K562 (cell line): ENCODE data around the gene ALOX5. TPM values are rescaled to one million over a fixed set of nuclear protein-coding genes. Genes with fewer than 3 reads are reported as not detected.

Experiments used
- ARNT ChIP-seq, 2 experiments: fragments of 450-650 bp; IDR thresholded peaks; 2 replicates each; pipeline ENCODE4 v1.6.1; 2016; ENCODE audit warnings: mild to moderate bottlenecking in 1 of 2
- BACH1 ChIP-seq: fragments of 200-800 bp; sonication (Bioruptor generic); IDR thresholded peaks from 2 replicates; pipeline ENCODE4 v1.6.1; 2016; ENCODE audit warnings: missing genetic modification characterization, missing compliant biosample characterization
- BCOR ChIP-seq: fragments of 450-650 bp; IDR thresholded peaks from 2 replicates; pipeline ENCODE4 v1.6.1; 2016
- CHD1 ChIP-seq: fragments of 200-600 bp; sonication (generic); IDR thresholded peaks from one replicate; pipeline ENCODE4 v1.6.1; 2012; ENCODE audit warnings: mild to moderate bottlenecking, moderate library complexity, low read length, inconsistent platforms
- CREB3L1 ChIP-seq: fragments of 450-650 bp; IDR thresholded peaks from 2 replicates; pipeline ENCODE4 v1.6.1; 2014; ENCODE audit warnings: low read depth, mild to moderate bottlenecking, moderate library complexity, borderline replicate concordance
- CTBP1 ChIP-seq: fragments of 450-650 bp; IDR thresholded peaks from 2 replicates; pipeline ENCODE4 v1.6.1; 2016; ENCODE audit warnings: borderline replicate concordance
- EHMT2 ChIP-seq: fragments of 450-650 bp; IDR thresholded peaks from 2 replicates; pipeline ENCODE4 v1.6.1; 2018; ENCODE audit warnings: antibody characterized with exemption
- ETV1 ChIP-seq: fragments of 450-650 bp; conservative IDR thresholded peaks from 2 replicates; pipeline ENCODE4 v1.6.1; 2016; ENCODE audit warnings: missing genetic modification characterization, control low read depth, low read depth, missing compliant biosample characterization
- HLTF ChIP-seq: fragments of 450-650 bp; IDR thresholded peaks from 2 replicates; pipeline ENCODE4 v1.6.1; 2016
- HOXB6 ChIP-seq: fragments of 250-450 bp; sonication (Bioruptor Pico); IDR thresholded peaks from 2 replicates; pipeline ENCODE4 v1.5.1; 2022; ENCODE audit warnings: mild to moderate bottlenecking, borderline replicate concordance
- KLF1 ChIP-seq: fragments of 450-650 bp; IDR thresholded peaks from 2 replicates; pipeline ENCODE4 v1.6.1; 2016; ENCODE audit warnings: missing genetic modification characterization, missing compliant biosample characterization
- KLF6 ChIP-seq: fragments of 250-450 bp; sonication (Bioruptor Pico); IDR thresholded peaks from 2 replicates; pipeline ENCODE4 v1.4.0; 2020; ENCODE audit warnings: mild to moderate bottlenecking, moderate library complexity, borderline replicate concordance
- LEF1 ChIP-seq: fragments of 450-650 bp; IDR thresholded peaks from 2 replicates; pipeline ENCODE4 v1.6.1; 2016; ENCODE audit warnings: mild to moderate bottlenecking
- MEIS2 ChIP-seq: fragments of 450-650 bp; IDR thresholded peaks from 2 replicates; pipeline ENCODE4 v1.6.1; 2014; ENCODE audit warnings: mild to moderate bottlenecking; ENCODE audit not compliant: partially characterized antibody
- PHF21A ChIP-seq: fragments of 450-650 bp; IDR thresholded peaks from 2 replicates; pipeline ENCODE4 v1.6.1; 2017; ENCODE audit warnings: low read depth, borderline replicate concordance
- PKNOX1 ChIP-seq: fragments of 450-650 bp; IDR thresholded peaks from 2 replicates; pipeline ENCODE4 v1.6.1; 2016
- POLR2AphosphoS2 ChIP-seq: IDR thresholded peaks from 2 replicates; pipeline ENCODE4 v1.6.1; 2012; ENCODE audit warnings: low read length, improper control_type of control experiment
- POLR2G ChIP-seq: fragments of 200-400 bp; formaldehyde crosslinking; IDR thresholded peaks from 2 replicates; pipeline ENCODE4 v1.6.1; 2017; ENCODE audit warnings: low read depth, mild to moderate bottlenecking, antibody characterized with exemption, low read length, moderate library complexity
- SMC3 ChIP-seq: conservative IDR thresholded peaks from 2 replicates; pipeline ENCODE4 v1.6.1; 2011; ENCODE audit warnings: low read depth, low read length, improper control_type of control experiment; ENCODE audit not compliant: insufficient read depth
- SREBF2 ChIP-seq: sonication (generic); formaldehyde crosslinking; IDR thresholded peaks from 2 replicates; pipeline ENCODE4 v1.4.0; 2020; ENCODE audit warnings: mild to moderate bottlenecking, missing genetic modification reagents
- TFE3 ChIP-seq: fragments of 450-650 bp; formaldehyde crosslinking; IDR thresholded peaks from 2 replicates; pipeline ENCODE4 v1.4.0; 2020; ENCODE audit warnings: mild to moderate bottlenecking, mixed read lengths
- ZNF277 ChIP-seq: fragments of 250-450 bp; sonication (Bioruptor Pico); IDR thresholded peaks from 2 replicates; pipeline ENCODE4 v1.8.0; 2022; ENCODE audit warnings: inconsistent platforms, mild to moderate bottlenecking, moderate library complexity, borderline replicate concordance
- ZNF444 ChIP-seq: fragments of 250-450 bp; sonication (Bioruptor Pico); IDR thresholded peaks from 2 replicates; pipeline ENCODE4 v1.4.0; 2020; ENCODE audit warnings: mild to moderate bottlenecking, moderate library complexity
- polyA plus RNA-seq, 8 experiments: library from polyadenylated mRNA; depleted of rRNA in 4 of 8; stranded (reverse) in 5 of 8; unstranded in 3 of 8; fragments of >200 nt; fragmentation: Nextera tagmentation in 2 of 8; fragmentation: Illumina TruSeq in 1 of 8; extraction: Ambion mirVana in 2 of 8; extraction: Trizol in 1 of 8; gene quantifications; 2 replicates each; pipeline versions ENCODE4 v1.2.1 to v1.2.3, GENCODE V29; 2011 to 2014; ENCODE audit warnings: inconsistent platforms in 1 of 8, missing spikeins in 1 of 8
- total RNA-seq, 7 experiments: library from RNA; depleted of rRNA in 6 of 7; stranded (reverse); fragments of >200 nt in 6 of 7; fragmentation: Illumina TruSeq in 2 of 7; extraction: Trizol in 2 of 7; gene quantifications; 2 replicates each; pipeline versions ENCODE4 v1.2.1 to v1.2.3, GENCODE V29; 2011 to 2021; ENCODE audit warnings: low replicate concordance in 1 of 7

ALOX5 gene
- total and polyA plus RNA-seq, 9 of the 15 experiments (the other 6 are each of a cell fraction or from before 2014, with no cell fraction given) = 0.10 to 2.4 (median 1.4) TPM

- TF ChIP-seq BCOR (peak; percentile 98), PHF21A (no peak), KLF1 (tag) (no peak), PKNOX1 (no peak), LEF1 (0 out of 2 replicates have a peak, but pooled peaks have one; percentile 11), SREBF2 (CRISPR knock-in tag) (no peak), ZNF277 (CRISPR knock-in tag) (no peak), ZNF444 (CRISPR knock-in tag) (no peak), KLF6 (CRISPR knock-in tag) (no peak), HOXB6 (CRISPR knock-in tag) (no peak), EHMT2 (no peak), POLR2G (no peak), SMC3 (no peak), POLR2AphosphoS2 (no peak), CHD1 (no peak), CTBP1 (no peak), ARNT (IDR thresholded peaks at IDR 0.05) (no peak), BACH1 (tag) (no peak), HLTF (no peak), ETV1 (no peak), TFE3 (CRISPR knock-in tag) (no peak), CREB3L1 (no peak), MEIS2 (no peak)
Observed at GRCh38 chr10:45437587-45438465, 63.8 kb downstream of the ALOX5 start (continued).
